K562 (cell line): ENCODE data around the gene PPP1R13L. TPM values are rescaled to one million over a fixed set of nuclear protein-coding genes. Genes with fewer than 3 reads are reported as not detected.

Source experiments
- JUN ChIP-seq, 2 experiments: sonication (generic) in 1 of 2; formaldehyde crosslinking in 1 of 2; IDR thresholded peaks; 2 replicates each; pipeline versions ENCODE4 v1.6.1 to v1.8.0; 2012 to 2022; ENCODE audit warnings: borderline replicate concordance in 2 of 2, mild to moderate bottlenecking in 2 of 2, improper control_type of control experiment in 1 of 2, low read depth in 1 of 2, low read length in 1 of 2, missing genetic modification reagents in 1 of 2
- MBD2 ChIP-seq: sonication (generic); IDR thresholded peaks from 2 replicates; pipeline ENCODE4 v1.6.1; 2016; ENCODE audit warnings: low read depth, borderline replicate concordance
- MTA1 ChIP-seq: fragments of 450-650 bp; IDR thresholded peaks from 2 replicates; pipeline ENCODE4 v1.6.1; 2017; ENCODE audit warnings: borderline replicate concordance
- MXI1 ChIP-seq: IDR thresholded peaks from 2 replicates; pipeline ENCODE4 v1.6.1; 2011; ENCODE audit warnings: low read depth, mild to moderate bottlenecking, improper control_type of control experiment, low read length
- MYC ChIP-seq, 2 experiments: fragments of 250-450 bp in 1 of 2; sonication (Bioruptor Pico) in 1 of 2; IDR thresholded peaks; 2 replicates each; pipeline versions ENCODE4 v1.5.1 to v1.6.1; 2012 to 2021; ENCODE audit warnings: low read depth in 2 of 2, borderline replicate concordance in 1 of 2, improper control_type of control experiment in 1 of 2, low read length in 1 of 2, mild to moderate bottlenecking in 1 of 2, moderate library complexity in 1 of 2
- NCOA2 ChIP-seq, 2 experiments: fragments of 450-650 bp; IDR thresholded peaks; 2 replicates each; pipeline ENCODE4 v1.6.1; 2018; ENCODE audit warnings: mild to moderate bottlenecking in 2 of 2, moderate library complexity in 1 of 2; ENCODE audit not compliant: partially characterized antibody in 2 of 2
- PTRF ChIP-seq: fragments of 450-650 bp; IDR thresholded peaks from 2 replicates; pipeline ENCODE4 v1.6.1; 2016; ENCODE audit warnings: mild to moderate bottlenecking, missing genetic modification characterization, missing compliant biosample characterization
- ZNF644 ChIP-seq: fragments of 200-800 bp; sonication (Bioruptor generic); IDR thresholded peaks from 2 replicates; pipeline ENCODE4 v1.6.1; 2016; ENCODE audit warnings: low read depth, missing genetic modification characterization, missing compliant biosample characterization
- polyA plus RNA-seq, 8 experiments: library from polyadenylated mRNA; depleted of rRNA in 4 of 8; stranded (reverse) in 5 of 8; unstranded in 3 of 8; fragments of >200 nt; fragmentation: Nextera tagmentation in 2 of 8; fragmentation: Illumina TruSeq in 1 of 8; extraction: Ambion mirVana in 2 of 8; extraction: Trizol in 1 of 8; gene quantifications; 2 replicates each; pipeline versions ENCODE4 v1.2.1 to v1.2.3, GENCODE V29; 2011 to 2014; ENCODE audit warnings: inconsistent platforms in 1 of 8, missing spikeins in 1 of 8
- total RNA-seq, 7 experiments: library from RNA; depleted of rRNA in 6 of 7; stranded (reverse); fragments of >200 nt in 6 of 7; fragmentation: Illumina TruSeq in 2 of 7; extraction: Trizol in 2 of 7; gene quantifications; 2 replicates each; pipeline versions ENCODE4 v1.2.1 to v1.2.3, GENCODE V29; 2011 to 2021; ENCODE audit warnings: low replicate concordance in 1 of 7
- TF ChIP-seq, protein P1 (sequence below): fragments of 200-800 bp; sonication (Bioruptor generic); IDR thresholded peaks from 2 replicates; pipeline ENCODE4 v1.6.1; 2016; ENCODE audit warnings: missing genetic modification characterization, missing compliant biosample characterization
- TF ChIP-seq, protein P2 (sequence below), 2 experiments: fragments of 450-650 bp in 1 of 2; sonication (generic) in 1 of 2; formaldehyde crosslinking in 1 of 2; IDR thresholded peaks in 1 of 2; conservative IDR thresholded peaks in 1 of 2; 2 replicates each; pipeline versions ENCODE4 v1.6.1 to v1.8.1; 2016 to 2023; ENCODE audit warnings: mild to moderate bottlenecking in 2 of 2, moderate library complexity in 2 of 2, inconsistent platforms in 1 of 2, missing genetic modification reagents in 1 of 2
- TF ChIP-seq, protein P3 (sequence below): fragments of 250-450 bp; sonication (Bioruptor Pico); IDR thresholded peaks from 2 replicates; pipeline ENCODE4 v1.9.0; 2021; ENCODE audit warnings: mild to moderate bottlenecking, inconsistent platforms
- TF ChIP-seq, protein P4 (sequence below): fragments of 450-650 bp; IDR thresholded peaks from 2 replicates; pipeline ENCODE4 v1.6.1; 2016; ENCODE audit warnings: borderline replicate concordance

PPP1R13L gene
- total and polyA plus RNA-seq, 9 of the 15 experiments (the other 6 are each of a cell fraction or from before 2014, with no cell fraction given), result 0.32 to 6.7 (median 2.0) TPM

DNA sequence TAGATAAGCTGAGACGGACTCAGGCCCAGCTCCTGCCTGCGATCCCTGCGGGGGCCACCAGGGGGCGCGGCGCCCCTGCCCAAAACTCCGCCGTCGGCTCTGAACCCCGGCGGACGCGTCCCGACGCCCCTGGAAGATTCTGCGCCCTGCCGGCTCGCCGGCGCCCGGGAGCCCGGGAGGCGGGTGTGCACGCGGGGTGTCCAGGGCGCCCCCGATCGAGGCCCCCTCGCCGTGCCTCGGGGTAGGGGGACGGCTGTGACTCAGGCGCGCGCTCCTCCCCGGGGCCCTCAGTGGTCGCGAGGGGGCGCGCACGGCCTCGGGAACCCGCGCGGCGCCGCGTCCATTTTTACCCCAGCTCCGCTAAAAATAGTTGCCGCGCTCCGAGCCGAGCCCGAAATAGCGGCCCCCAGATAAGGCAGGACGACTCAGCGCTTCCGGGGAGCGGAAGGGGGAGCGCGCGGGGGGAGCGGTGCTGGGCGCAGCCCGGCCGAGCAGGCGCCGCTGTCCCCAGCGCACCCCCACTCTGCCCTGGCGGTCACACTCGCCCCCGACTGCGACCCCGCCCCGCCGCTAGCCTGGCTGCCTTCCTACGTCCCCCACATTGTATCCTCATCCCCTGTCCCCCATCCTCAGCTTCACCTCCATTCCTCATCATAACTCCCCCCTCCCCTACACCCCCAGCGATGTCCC lies 34.8 kb upstream of the PPP1R13L start (continued):
- no peak for TF ChIP-seq NCOA2 (IDR thresholded peaks at IDR 0.05; ENCODE audit: partially characterized antibody in 2 of 2)
- peak; percentile 61; the same call in 1 of the 2 replicates for TF ChIP-seq JUN (IDR thresholded peaks at IDR 0.05; ENCODE audit: borderline replicate concordance, low read depth, low read length)
- no peak for TF ChIP-seq JUN (CRISPR knock-in tag; IDR thresholded peaks at IDR 0.05; ENCODE audit: borderline replicate concordance)
- TF ChIP-seq PTRF (tag), result no peak
- peak; percentile 56 for TF ChIP-seq MYC (IDR thresholded peaks at IDR 0.05; ENCODE audit: low read depth, low read length)
- no peak for TF ChIP-seq MYC (CRISPR knock-in tag; IDR thresholded peaks at IDR 0.05; ENCODE audit: borderline replicate concordance, low read depth)
- TF ChIP-seq, protein P1, sequence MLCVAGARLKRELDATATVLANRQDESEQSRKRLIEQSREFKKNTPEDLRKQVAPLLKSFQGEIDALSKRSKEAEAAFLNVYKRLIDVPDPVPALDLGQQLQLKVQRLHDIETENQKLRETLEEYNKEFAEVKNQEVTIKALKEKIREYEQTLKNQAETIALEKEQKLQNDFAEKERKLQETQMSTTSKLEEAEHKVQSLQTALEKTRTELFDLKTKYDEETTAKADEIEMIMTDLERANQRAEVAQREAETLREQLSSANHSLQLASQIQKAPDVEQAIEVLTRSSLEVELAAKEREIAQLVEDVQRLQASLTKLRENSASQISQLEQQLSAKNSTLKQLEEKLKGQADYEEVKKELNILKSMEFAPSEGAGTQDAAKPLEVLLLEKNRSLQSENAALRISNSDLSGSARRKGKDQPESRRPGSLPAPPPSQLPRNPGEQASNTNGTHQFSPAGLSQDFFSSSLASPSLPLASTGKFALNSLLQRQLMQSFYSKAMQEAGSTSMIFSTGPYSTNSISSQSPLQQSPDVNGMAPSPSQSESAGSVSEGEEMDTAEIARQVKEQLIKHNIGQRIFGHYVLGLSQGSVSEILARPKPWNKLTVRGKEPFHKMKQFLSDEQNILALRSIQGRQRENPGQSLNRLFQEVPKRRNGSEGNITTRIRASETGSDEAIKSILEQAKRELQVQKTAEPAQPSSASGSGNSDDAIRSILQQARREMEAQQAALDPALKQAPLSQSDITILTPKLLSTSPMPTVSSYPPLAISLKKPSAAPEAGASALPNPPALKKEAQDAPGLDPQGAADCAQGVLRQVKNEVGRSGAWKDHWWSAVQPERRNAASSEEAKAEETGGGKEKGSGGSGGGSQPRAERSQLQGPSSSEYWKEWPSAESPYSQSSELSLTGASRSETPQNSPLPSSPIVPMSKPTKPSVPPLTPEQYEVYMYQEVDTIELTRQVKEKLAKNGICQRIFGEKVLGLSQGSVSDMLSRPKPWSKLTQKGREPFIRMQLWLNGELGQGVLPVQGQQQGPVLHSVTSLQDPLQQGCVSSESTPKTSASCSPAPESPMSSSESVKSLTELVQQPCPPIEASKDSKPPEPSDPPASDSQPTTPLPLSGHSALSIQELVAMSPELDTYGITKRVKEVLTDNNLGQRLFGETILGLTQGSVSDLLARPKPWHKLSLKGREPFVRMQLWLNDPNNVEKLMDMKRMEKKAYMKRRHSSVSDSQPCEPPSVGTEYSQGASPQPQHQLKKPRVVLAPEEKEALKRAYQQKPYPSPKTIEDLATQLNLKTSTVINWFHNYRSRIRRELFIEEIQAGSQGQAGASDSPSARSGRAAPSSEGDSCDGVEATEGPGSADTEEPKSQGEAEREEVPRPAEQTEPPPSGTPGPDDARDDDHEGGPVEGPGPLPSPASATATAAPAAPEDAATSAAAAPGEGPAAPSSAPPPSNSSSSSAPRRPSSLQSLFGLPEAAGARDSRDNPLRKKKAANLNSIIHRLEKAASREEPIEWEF (CRISPR knock-in tag), result no peak
- no peak for TF ChIP-seq ZNF644 (tag)
- no peak for TF ChIP-seq MTA1
- TF ChIP-seq MBD2, result peak; percentile 32; the same call in 1 of the 2 replicates
- TF ChIP-seq, protein P2, sequence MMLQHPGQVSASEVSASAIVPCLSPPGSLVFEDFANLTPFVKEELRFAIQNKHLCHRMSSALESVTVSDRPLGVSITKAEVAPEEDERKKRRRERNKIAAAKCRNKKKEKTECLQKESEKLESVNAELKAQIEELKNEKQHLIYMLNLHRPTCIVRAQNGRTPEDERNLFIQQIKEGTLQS (IDR thresholded peaks at IDR 0.05), result peak; percentile 57; the same call in 1 of the 2 replicates
- TF ChIP-seq, protein P2 (CRISPR knock-in tag; conservative IDR thresholded peaks at IDR 0.05), result 0 out of 2 replicates have a peak, but pooled peaks have one; percentile 41
- TF ChIP-seq, protein P3, sequence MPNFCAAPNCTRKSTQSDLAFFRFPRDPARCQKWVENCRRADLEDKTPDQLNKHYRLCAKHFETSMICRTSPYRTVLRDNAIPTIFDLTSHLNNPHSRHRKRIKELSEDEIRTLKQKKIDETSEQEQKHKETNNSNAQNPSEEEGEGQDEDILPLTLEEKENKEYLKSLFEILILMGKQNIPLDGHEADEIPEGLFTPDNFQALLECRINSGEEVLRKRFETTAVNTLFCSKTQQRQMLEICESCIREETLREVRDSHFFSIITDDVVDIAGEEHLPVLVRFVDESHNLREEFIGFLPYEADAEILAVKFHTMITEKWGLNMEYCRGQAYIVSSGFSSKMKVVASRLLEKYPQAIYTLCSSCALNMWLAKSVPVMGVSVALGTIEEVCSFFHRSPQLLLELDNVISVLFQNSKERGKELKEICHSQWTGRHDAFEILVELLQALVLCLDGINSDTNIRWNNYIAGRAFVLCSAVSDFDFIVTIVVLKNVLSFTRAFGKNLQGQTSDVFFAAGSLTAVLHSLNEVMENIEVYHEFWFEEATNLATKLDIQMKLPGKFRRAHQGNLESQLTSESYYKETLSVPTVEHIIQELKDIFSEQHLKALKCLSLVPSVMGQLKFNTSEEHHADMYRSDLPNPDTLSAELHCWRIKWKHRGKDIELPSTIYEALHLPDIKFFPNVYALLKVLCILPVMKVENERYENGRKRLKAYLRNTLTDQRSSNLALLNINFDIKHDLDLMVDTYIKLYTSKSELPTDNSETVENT, result peak; percentile 75; the same call in 1 of the 2 replicates
- TF ChIP-seq, protein P4, sequence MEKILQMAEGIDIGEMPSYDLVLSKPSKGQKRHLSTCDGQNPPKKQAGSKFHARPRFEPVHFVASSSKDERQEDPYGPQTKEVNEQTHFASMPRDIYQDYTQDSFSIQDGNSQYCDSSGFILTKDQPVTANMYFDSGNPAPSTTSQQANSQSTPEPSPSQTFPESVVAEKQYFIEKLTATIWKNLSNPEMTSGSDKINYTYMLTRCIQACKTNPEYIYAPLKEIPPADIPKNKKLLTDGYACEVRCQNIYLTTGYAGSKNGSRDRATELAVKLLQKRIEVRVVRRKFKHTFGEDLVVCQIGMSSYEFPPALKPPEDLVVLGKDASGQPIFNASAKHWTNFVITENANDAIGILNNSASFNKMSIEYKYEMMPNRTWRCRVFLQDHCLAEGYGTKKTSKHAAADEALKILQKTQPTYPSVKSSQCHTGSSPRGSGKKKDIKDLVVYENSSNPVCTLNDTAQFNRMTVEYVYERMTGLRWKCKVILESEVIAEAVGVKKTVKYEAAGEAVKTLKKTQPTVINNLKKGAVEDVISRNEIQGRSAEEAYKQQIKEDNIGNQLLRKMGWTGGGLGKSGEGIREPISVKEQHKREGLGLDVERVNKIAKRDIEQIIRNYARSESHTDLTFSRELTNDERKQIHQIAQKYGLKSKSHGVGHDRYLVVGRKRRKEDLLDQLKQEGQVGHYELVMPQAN, result no peak
- TF ChIP-seq MXI1, result no peak
